Measurements from ENCODE around the gene FBXL7. TPM values are rescaled to one million over a fixed set of nuclear protein-coding genes. Genes with fewer than 3 reads are reported as not detected.

The FBXL7 gene
- total and polyA plus RNA-seq, 9 of the 15 experiments (the other 6 are each of a cell fraction or from before 2014, with no cell fraction given), result 0.04 to 0.08 TPM; not detected in 7

DNA sequence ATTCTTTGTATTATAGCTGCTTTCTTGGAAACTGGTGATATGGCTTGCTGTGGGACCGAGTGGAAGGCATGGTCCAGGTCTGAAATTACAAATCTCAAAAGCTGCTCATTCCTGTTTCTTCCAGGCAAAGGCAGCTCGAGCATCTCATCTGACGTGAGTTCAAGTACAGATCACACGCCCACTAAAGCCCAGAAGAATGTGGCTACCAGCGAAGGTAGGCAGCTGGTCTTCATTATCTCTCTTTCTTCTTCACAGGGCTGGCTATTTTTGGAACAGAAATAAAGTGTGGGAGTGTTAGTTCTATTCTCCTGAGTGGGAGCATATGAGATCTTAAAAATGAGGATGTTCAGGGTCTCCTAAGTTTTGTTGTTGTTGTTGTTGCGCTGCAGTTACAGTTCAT, 115.9 kb downstream of the FBXL7 start:
- ATAC-seq (no peak), DNase-seq (ENCODE audit: extremely low read depth in 1 of 4, low spot score in 3 of 4) (no peak), FAIRE-seq (no peak)
- WGBS (ENCODE audit: insufficient coverage, low coverage, missing lambda C conversion rate), result 3% methylated on average over 6 of the region's 6 CpGs
- no peaks in the 10 kb centered on the region; the same call in 1 of the 2 replicates for H3K9me3 ChIP-seq (replicated peaks; ENCODE audit: control insufficient read depth, insufficient read depth, low read depth, low read length)
- H3K79me2 ChIP-seq (ENCODE audit: control insufficient read depth, insufficient read depth, low read length), result no peaks in the 10 kb centered on the region
- H3K9ac ChIP-seq (ENCODE audit: insufficient read depth in 1 of 2, low read depth in 2 of 2, low read length in 2 of 2), result no peak overlapping the region
- no peak overlapping the region for H2AFZ ChIP-seq (ENCODE audit: low read depth, low read length)
- no peaks in the 10 kb centered on the region for H3K4me1 ChIP-seq (replicated peaks in 1 of 2; ENCODE audit: control insufficient read depth in 2 of 2, insufficient read depth in 2 of 2, low read length in 2 of 2)
- no TSS peak for BruUV-seq (replicated peaks)
- no peak overlapping the region for H3K4me2 ChIP-seq (ENCODE audit: insufficient read depth, low read length)
- TF ChIP-seq, protein P1, sequence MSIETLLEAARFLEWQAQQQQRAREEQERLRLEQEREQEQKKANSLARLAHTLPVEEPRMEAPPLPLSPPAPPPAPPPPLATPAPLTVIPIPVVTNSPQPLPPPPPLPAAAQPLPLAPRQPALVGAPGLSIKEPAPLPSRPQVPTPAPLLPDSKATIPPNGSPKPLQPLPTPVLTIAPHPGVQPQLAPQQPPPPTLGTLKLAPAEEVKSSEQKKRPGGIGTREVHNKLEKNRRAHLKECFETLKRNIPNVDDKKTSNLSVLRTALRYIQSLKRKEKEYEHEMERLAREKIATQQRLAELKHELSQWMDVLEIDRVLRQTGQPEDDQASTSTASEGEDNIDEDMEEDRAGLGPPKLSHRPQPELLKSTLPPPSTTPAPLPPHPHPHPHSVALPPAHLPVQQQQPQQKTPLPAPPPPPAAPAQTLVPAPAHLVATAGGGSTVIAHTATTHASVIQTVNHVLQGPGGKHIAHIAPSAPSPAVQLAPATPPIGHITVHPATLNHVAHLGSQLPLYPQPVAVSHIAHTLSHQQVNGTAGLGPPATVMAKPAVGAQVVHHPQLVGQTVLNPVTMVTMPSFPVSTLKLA (conservative IDR thresholded peaks at IDR 0.05), result no peak
- no peak for TF ChIP-seq MIER1 (IDR thresholded peaks at IDR 0.05; ENCODE audit: low read depth)
- no peak for TF ChIP-seq SUPT5H (IDR thresholded peaks at IDR 0.05)
- TF ChIP-seq, protein P2, sequence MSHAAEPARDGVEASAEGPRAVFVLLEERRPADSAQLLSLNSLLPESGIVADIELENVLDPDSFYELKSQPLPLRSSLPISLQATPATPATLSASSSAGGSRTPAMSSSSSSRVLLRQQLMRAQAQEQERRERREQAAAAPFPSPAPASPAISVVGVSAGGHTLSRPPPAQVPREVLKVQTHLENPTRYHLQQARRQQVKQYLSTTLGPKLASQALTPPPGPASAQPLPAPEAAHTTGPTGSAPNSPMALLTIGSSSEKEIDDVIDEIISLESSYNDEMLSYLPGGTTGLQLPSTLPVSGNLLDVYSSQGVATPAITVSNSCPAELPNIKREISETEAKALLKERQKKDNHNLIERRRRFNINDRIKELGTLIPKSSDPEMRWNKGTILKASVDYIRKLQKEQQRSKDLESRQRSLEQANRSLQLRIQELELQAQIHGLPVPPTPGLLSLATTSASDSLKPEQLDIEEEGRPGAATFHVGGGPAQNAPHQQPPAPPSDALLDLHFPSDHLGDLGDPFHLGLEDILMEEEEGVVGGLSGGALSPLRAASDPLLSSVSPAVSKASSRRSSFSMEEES (CRISPR knock-in tag; IDR thresholded peaks at IDR 0.05), result no peak
- no peak for TF ChIP-seq GATA2 (CRISPR knock-in tag; IDR thresholded peaks at IDR 0.05)
- TF ChIP-seq CHD1 (IDR thresholded peaks at IDR 0.05; ENCODE audit: low read length), result no peak
- TF ChIP-seq RB1 (IDR thresholded peaks at IDR 0.05; ENCODE audit: low read depth), result no peak
- TF ChIP-seq MCM2 (IDR thresholded peaks at IDR 0.05; ENCODE audit: low read depth), result no peak
- no peak for TF ChIP-seq ZNF75A (CRISPR knock-in tag; IDR thresholded peaks at IDR 0.05)
- TF ChIP-seq XRCC4 (IDR thresholded peaks at IDR 0.05; ENCODE audit: extremely low read depth, insufficient read depth, insufficient read length), result no peak
- TF ChIP-seq, protein P3, sequence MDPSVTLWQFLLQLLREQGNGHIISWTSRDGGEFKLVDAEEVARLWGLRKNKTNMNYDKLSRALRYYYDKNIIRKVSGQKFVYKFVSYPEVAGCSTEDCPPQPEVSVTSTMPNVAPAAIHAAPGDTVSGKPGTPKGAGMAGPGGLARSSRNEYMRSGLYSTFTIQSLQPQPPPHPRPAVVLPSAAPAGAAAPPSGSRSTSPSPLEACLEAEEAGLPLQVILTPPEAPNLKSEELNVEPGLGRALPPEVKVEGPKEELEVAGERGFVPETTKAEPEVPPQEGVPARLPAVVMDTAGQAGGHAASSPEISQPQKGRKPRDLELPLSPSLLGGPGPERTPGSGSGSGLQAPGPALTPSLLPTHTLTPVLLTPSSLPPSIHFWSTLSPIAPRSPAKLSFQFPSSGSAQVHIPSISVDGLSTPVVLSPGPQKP (CRISPR knock-in tag; IDR thresholded peaks at IDR 0.05), result no peak
- no peak for TF ChIP-seq ZNF143 (CRISPR knock-in tag; IDR thresholded peaks at IDR 0.05)
- TF ChIP-seq SNIP1 (IDR thresholded peaks at IDR 0.05; ENCODE audit: low read depth), result no peak
- no peak for TF ChIP-seq ZBTB8A (IDR thresholded peaks at IDR 0.05; ENCODE audit: partially characterized antibody)
- TF ChIP-seq POLR2A (conservative IDR thresholded peaks at IDR 0.05), result no peak
- TF ChIP-seq ZNF347 (CRISPR knock-in tag; IDR thresholded peaks at IDR 0.05; ENCODE audit: low read depth), result no peak
- H3K27ac ChIP-seq (ENCODE audit: extremely low read depth, low read depth, low read length), result no peak overlapping the region
- CTCF ChIA-PET (ENCODE audit: low intra/inter-chr PET ratio), result no interaction called here
- no peaks in the 10 kb centered on the region for H3K27me3 ChIP-seq (ENCODE audit: control insufficient read depth in 2 of 2, insufficient read depth in 2 of 2, low read length in 2 of 2)
- in situ Hi-C loops (cut with MboI), result no loop called here
- intact Hi-C loops (cut with micrococcal nuclease), result no loop called here
- H3K4me3 ChIP-seq, result no peak overlapping the region
- H4K20me1 ChIP-seq (replicated peaks; ENCODE audit: control insufficient read depth, insufficient read depth, low read length), result no peaks in the 10 kb centered on the region
- no peaks in the 10 kb centered on the region for H3K9me1 ChIP-seq (ENCODE audit: control insufficient read depth, insufficient read depth, low read length)
- POLR2A ChIA-PET, result no interaction called here
- H3K36me3 ChIP-seq (ENCODE audit: control insufficient read depth, insufficient read depth, low read length), result no peaks in the 10 kb centered on the region

Data from K562 (cell line).